Measurements from ENCODE around the gene ZBTB9. TPM values are rescaled to one million over a fixed set of nuclear protein-coding genes. Genes with fewer than 3 reads are reported as not detected.

Gene ZBTB9
- total RNA-seq, 6 experiments from 2014 or later: 6.4 to 9.2 (median 7.6) TPM

DNA sequence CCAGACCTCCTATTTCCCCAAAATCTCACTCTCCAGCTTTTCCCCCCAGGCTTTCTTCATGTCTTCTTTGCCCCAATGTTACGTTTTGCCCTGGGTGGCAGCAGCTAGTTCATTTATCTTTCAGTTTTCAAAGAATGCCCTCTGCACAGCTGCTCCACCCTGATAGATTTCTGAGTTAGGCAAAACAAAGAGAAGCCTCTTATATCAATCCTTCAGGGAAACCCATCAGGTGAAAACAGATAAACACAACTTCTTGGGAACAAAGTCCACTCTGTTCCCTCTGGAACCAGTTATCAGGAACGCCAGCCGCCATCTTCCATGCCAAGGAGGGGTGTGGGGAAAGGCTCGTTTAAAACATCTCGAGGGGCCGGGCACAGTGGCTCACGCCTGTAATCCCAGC is 34.0 kb downstream of the ZBTB9 start:
- no peaks in the 10 kb centered on the region for H3K9me3 Mint-ChIP-seq
- no peak for DNase-seq
- no peaks in the 10 kb centered on the region for H3K36me3 Mint-ChIP-seq (ENCODE audit: low read depth)
- no peak overlapping the region for H3K27ac Mint-ChIP-seq
- no peak overlapping the region for H3K4me3 Mint-ChIP-seq
- TF ChIP-seq, protein P1, sequence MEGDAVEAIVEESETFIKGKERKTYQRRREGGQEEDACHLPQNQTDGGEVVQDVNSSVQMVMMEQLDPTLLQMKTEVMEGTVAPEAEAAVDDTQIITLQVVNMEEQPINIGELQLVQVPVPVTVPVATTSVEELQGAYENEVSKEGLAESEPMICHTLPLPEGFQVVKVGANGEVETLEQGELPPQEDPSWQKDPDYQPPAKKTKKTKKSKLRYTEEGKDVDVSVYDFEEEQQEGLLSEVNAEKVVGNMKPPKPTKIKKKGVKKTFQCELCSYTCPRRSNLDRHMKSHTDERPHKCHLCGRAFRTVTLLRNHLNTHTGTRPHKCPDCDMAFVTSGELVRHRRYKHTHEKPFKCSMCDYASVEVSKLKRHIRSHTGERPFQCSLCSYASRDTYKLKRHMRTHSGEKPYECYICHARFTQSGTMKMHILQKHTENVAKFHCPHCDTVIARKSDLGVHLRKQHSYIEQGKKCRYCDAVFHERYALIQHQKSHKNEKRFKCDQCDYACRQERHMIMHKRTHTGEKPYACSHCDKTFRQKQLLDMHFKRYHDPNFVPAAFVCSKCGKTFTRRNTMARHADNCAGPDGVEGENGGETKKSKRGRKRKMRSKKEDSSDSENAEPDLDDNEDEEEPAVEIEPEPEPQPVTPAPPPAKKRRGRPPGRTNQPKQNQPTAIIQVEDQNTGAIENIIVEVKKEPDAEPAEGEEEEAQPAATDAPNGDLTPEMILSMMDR (IDR thresholded peaks at IDR 0.05): no peak
- no peaks in the 10 kb centered on the region for H3K4me1 Mint-ChIP-seq (ENCODE audit: low read depth)
- peaks cover 21% of the 10 kb centered on the region for H3K27me3 Mint-ChIP-seq (ENCODE audit: insufficient read depth)

- no peak for DNase-seq
- H3K27me3 Mint-ChIP-seq (ENCODE audit: insufficient read depth): peaks cover 37% of the 10 kb centered on the region
- no peaks in the 10 kb centered on the region for H3K9me3 Mint-ChIP-seq
- no peak overlapping the region for H3K27ac Mint-ChIP-seq
- no peak overlapping the region for H3K4me3 Mint-ChIP-seq
- no peaks in the 10 kb centered on the region for H3K36me3 Mint-ChIP-seq (ENCODE audit: low read depth)
- H3K4me1 Mint-ChIP-seq (ENCODE audit: low read depth): no peaks in the 10 kb centered on the region
- TF ChIP-seq, protein P1 (IDR thresholded peaks at IDR 0.05): no peak
Observed at GRCh38 chr6:33490198-33490597, 35.8 kb downstream of the ZBTB9 start.

GRCh38 chr6:33490621-33491020 is 36.2 kb downstream of the ZBTB9 start:
- no peak for DNase-seq
- H3K9me3 Mint-ChIP-seq: no peaks in the 10 kb centered on the region
- no peaks in the 10 kb centered on the region for H3K4me1 Mint-ChIP-seq (ENCODE audit: low read depth)
- H3K4me3 Mint-ChIP-seq: no peak overlapping the region
- H3K27me3 Mint-ChIP-seq (ENCODE audit: insufficient read depth): peaks cover 37% of the 10 kb centered on the region
- no peak overlapping the region for H3K27ac Mint-ChIP-seq
- no peaks in the 10 kb centered on the region for H3K36me3 Mint-ChIP-seq (ENCODE audit: low read depth)
- TF ChIP-seq, protein P1 (IDR thresholded peaks at IDR 0.05): no peak

GRCh38 chr6:33492093-33492492 is 37.7 kb downstream of the ZBTB9 start:
- Mint-ChIP-seq H3K27ac (no peak overlapping the region), H3K4me3 (no peak overlapping the region), H3K4me1 (ENCODE audit: low read depth) (no peaks in the 10 kb centered on the region), H3K9me3 (no peaks in the 10 kb centered on the region), H3K36me3 (ENCODE audit: low read depth) (no peaks in the 10 kb centered on the region), H3K27me3 (ENCODE audit: insufficient read depth) (peaks cover 37% of the 10 kb centered on the region)
- DNase-seq: no peak
- TF ChIP-seq, protein P1 (IDR thresholded peaks at IDR 0.05): no peak

GRCh38 chr6:33497157-33497556 is 42.8 kb downstream of the ZBTB9 start:
- Mint-ChIP-seq H3K9me3 (no peaks in the 10 kb centered on the region), H3K4me3 (no peak overlapping the region), H3K36me3 (ENCODE audit: low read depth) (no peaks in the 10 kb centered on the region), H3K4me1 (ENCODE audit: low read depth) (no peaks in the 10 kb centered on the region), H3K27me3 (ENCODE audit: insufficient read depth) (peaks cover 45% of the 10 kb centered on the region), H3K27ac (no peak overlapping the region)
- TF ChIP-seq, protein P1 (IDR thresholded peaks at IDR 0.05): no peak
- DNase-seq: no peak

DNA sequence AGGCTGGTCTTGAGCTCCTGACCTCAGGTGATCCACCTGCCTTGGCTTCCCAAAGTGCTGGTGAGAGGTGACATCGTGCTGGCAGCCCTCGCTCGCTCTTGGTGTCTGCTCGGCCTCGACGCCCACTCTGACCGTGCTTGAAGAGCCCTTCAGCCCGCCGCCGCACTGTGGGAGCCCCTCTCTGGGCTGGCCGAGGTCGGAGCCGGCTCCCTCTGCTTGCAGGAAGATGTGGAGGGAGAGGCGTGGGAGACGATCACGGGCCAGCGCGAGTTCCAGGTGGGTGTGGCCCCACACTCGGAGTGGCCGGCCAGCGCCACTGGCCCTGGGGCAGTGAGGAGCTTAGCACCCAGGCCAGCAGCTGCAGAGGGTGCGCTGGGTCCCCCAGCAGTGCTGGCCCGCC is 48.1 kb downstream of the ZBTB9 start:
- Mint-ChIP-seq H3K27ac (no peak overlapping the region), H3K27me3 (ENCODE audit: insufficient read depth) (peaks cover 30% of the 10 kb centered on the region), H3K4me1 (ENCODE audit: low read depth) (no peaks in the 10 kb centered on the region), H3K36me3 (ENCODE audit: low read depth) (no peaks in the 10 kb centered on the region), H3K9me3 (peaks cover 7% of the 10 kb centered on the region), H3K4me3 (no peak overlapping the region)
- TF ChIP-seq, protein P1 (IDR thresholded peaks at IDR 0.05): no peak
- DNase-seq: no peak
